ENCODE data around the gene DBH.

Gene DBH

GRCh38 chr9:133645021-133645765, 9.0 kb downstream of the DBH start:
- DNase-seq = no peak

DNA sequence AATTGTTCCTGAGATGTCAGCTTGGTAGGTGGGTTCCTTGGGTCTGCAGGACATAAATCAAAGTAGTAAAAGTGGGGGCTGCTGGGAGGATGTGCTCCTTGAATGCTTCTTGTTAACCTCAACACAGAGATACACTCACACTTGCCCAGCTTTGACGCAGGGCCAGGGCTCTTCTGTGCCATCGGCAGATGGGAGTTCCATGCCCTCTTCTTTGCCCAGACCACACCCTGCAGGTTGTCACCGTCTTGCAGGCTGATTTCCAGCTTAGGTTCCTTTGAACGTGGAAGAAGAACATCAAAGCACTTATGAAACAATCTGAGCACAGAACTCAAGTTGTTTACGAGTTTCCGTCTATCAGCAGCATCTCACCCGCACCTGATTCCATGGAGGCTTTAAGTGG, 11.0 kb downstream of the DBH start:
- DNase-seq = no peak

DNA sequence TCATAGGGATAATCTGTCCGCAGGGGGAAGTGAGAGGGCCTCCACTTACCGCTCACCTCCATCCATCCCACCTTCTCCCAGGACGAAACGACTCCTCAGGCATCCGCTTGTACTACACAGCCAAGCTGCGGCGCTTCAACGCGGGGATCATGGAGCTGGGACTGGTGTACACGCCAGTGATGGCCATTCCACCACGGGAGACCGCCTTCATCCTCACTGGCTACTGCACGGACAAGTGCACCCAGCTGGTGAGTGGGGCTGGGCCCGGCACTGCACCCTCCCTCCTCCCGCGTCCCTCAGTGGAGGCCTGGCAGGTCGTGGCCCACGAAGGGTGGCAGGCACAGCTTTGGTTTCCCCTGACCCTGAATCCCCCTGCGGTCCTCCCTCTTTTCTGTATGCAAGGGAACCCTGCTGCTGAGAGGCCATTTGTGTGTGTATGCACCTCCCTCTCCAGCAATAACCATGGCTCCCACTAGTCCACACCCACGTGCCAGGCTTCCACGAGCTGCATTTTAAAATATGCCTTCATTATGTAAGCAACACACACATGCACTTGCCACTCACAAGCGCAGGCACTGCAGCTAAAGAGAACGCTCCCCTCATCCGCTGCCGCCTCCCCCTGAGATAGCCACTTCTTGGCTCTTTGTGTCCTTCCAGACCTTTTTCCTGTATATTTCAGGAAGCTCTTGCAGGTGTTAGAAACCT, 11.8 kb downstream of the DBH start:
- no peak for DNase-seq

GRCh38 chr9:133649194-133649593, 13.0 kb downstream of the DBH start:
- no peak for DNase-seq

DNA sequence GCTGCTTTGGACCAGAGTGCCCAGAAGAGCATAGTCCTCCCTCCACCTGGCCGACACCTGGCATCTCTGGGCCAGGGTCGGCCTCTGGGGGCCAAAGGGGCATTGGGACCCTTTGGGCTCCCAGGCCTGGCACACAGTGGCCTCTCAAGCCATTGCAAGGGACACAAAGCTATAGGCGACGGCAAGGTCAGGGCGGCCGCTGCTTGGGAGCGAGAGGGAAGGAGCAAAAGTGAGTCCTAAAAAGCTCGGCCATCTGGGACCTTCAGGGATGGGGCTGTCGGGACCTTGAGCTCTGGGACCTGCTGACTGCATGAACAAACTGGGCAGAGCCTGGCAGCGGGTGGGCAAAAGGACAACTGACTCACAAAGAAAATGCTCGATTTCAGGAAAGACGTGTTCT, 13.9 kb downstream of the DBH start:
- no peak for DNase-seq

DNA sequence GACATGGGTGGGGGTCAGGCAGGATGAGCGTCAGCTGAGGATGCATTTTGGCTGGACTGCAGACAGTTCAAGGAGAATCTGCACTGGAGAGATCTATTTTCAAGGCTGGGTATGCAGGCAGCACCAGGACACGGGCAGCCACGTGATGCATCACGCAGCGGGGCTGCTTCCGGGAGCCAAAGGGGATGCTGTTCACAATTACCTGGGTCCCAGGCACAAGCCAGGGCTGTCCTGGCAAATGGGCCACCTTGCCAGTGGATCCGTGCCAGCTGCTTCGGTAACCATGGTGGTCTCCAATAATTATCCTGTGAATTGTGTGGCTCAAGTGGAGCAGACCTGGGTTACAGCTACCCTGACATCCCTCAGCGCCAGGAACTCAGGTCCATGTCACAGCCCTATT, 17.5 kb downstream of the DBH start:
- DNase-seq = no peak

GRCh38 chr9:133654736-133655657, 18.8 kb downstream of the DBH start:
- no peak for DNase-seq

GRCh38 chr9:133655701-133656100, 19.5 kb downstream of the DBH start:
- no peak for DNase-seq

GRCh38 chr9:133656211-133657119, 20.3 kb downstream of the DBH start:
- no peak for DNase-seq

DNA sequence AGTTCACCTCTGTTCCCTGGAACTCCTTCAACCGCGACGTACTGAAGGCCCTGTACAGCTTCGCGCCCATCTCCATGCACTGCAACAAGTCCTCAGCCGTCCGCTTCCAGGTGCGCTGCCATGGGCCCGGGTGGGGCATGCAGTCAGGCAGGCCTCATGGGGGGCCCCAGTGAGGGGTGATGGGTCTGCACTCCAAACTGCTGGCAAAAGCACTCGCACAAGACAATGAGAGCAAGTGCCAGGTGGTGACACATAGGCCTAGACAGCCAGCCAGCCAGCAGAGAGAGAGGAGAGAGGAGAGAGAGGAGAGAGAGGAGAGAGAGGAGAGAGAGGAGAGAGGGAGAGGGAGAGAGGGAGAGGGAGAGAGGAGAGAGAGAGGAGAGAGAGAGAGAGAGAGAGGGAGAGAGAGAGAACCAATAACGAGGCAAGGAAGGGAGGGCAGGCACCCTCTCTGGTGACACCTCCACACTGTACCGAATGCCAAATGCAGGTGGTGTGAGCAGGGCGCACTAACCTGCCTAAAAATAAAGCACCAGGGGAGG, 21.0 kb downstream of the DBH start:
- DNase-seq = no peak

GRCh38 chr9:133658442-133659431, 22.6 kb downstream of the DBH start:
- no peak for DNase-seq

DNA sequence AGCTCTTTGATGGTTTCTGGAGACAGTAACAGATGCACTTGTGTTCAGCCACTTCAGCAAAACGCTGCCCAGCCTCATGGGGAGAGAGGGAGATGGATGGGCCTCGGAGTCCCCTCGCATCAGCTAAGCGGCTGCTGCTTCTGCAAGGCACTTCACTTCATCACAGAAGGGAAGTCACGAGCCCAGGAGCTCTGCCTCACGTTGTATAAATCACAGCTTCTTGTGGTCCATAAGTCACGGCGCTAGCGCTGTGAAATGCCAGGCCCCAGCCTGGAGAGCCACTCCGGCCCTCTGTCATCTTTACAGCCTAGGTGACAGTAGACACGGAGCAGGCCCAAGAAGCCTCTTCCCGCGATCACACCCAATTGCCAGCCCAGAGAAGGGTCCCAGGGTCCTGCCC, 23.4 kb downstream of the DBH start:
- no peak for DNase-seq

GRCh38 chr9:133661846-133662540, 25.8 kb downstream of the DBH start:
- DNase-seq = no peak

DNA sequence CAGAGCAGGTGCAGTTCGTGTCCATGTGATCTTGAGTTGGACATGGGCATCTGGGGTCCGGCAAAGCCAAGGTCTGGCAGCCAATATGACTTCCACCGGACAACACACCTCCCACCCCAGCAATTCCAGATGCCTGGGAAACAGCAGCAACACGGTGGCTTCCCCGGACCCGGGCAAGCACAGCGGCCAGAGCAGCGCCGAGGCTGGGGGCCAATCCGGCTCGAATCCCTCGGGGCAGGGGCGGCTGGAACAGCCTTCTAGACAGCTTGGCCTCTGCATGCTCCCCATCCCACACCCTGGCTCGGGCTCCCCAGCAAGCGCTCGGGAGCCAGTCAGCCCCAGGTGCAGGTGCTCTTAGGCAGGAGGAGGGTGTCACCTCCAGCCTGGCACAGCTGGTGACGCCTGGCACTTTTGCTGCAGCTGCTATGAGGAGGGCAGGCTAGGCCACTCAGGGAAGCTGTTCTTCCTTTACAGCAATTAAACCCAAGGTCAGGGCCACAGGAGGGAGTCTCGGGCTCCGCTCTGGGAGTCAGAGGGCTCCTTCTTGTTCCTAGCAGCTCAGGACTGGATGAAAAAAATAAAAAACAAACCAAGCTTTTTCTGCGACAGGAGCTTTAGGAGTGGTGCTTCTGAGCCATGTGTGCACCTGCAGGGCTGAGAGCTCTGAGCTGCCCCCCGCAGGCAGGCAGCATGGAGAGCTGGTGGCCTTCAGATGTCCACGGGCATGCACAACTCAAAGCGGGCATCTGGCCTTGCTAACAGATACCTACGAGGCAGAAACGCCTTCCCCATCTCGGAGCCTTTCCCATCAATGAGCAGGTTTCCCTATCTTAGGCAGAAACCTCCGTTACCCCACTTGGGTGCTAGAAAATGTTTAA, 28.2 kb downstream of the DBH start:
- no peak for DNase-seq

DNA sequence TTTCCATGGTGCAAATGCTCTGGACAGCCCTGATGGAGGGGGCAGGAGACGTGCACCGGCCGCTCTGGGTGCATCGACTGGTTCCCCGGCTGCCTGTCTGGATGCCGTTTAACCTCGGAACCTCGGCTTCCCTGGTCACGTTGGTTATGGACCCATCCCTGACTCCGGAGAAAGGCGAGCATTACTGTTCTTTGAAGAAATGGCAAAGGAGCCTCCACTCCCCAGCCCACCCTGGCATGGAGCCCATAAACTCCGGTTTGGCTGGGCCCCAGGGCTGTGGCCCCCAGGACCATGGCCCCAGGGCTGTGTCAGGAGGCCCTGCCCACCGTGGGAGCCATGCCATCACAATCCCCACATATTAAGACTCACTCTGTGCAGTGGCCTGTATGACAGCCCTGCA, 28.9 kb downstream of the DBH start:
- DNase-seq = no peak

DNA sequence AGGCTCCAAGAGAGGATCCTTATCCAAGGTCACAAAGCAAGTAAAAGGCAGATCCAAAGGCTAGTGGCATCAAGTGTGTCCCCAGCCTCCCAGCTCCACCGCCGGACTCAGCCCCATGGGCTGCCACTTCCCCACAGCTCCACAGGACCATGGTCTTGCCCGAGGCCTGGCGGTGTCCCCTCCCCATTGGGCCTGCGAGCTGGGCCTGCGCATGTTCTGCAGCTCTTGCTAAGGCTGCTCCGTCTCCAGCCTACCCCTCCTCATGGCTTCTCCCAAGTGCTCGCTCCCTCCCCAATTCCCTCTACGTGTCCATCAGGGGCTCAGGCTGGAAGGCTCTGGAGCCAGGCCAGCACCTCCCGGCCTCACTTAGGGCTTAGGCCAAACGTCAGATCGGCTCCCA, 29.4 kb downstream of the DBH start:
- no peak for DNase-seq

DNA sequence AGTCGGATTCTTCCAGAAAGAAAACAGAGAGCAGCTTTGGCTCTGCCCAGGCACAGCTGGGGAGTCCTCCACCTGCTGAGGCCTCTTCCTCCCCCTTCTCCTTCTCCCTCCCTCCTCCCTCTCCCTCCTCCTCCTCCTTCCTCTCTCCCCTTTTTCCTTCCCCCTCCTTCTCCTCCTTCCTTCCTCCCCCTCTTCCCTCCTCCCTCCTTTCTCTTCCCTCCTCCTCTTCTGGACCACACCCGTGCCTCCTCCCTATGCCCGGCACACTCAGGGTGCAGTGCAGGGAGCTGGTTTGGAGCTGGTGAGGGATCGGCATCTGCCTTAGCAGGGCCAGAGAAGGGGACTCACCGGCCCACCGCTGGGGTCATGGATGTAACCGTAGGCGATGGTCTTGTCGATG, 30.2 kb downstream of the DBH start:
- no peak for DNase-seq

DNA sequence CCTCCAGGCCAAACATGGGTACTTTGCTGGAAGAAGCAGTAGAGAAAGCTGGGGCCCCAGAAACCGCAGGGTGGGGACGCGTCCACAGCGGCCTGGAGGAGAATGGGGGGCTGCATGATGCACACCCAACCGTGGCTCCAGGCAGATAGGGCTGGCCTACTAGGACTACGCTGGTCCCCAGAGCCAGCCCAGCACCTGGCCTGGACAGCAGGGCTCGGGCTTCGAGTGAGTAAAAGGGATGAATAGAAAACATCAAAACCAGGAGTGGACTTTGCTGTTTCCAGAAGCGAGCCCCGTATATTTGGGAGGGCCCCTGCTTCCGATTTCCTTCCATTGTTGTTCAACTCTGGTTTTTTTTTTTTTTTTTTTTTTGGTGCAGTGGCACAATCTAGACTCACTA, 30.7 kb downstream of the DBH start:
- DNase-seq = no peak

DNA sequence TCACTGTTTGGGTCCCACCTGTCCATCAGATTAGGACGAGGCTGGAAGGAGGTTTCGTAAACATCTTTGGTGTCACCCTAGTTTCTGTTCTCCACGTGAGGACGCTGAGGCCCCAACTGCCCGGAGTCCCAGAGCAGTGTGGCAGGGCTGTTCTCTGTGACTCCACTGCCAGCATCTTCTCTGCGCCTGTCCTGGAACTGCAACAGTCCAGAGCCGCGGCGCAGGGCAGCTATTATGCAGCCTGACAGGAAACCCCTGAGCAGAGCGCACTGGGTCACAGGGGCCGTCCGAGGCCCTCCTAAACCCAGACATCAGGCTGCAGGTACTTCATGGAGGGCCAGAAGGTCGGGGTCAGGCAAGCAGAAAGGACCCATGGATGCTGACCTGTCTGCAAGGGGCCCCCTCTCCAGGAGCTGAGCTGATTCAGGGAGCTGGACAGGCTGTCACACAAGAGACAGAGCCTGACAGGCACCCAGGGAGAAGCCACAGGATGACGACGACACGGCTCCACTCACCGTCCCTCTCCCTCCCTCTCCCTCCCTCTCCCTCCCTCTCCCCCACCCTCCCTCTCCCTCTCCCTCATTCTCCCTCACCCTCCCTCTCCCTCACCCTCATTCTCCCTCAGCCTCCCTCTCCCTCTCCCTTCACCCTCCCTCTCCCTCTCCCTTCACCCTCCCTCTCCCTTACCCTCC, 31.7 kb downstream of the DBH start:
- no peak for DNase-seq

Data from bone marrow (tissue), 2 donors.